SH-SY5Y (cell line): ENCODE results near the gene KRT3.

Source experiments
- GATA2 ChIP-seq: IDR thresholded peaks from 2 replicates; pipeline ENCODE4 v1.6.1; 2011; ENCODE audit warnings: mild to moderate bottlenecking, low read depth, low read length
- GATA3 ChIP-seq: IDR thresholded peaks from 2 replicates; pipeline ENCODE4 v1.6.1; 2011; ENCODE audit warnings: low read depth, mild to moderate bottlenecking, low read length, moderate library complexity

The KRT3 gene

DNA sequence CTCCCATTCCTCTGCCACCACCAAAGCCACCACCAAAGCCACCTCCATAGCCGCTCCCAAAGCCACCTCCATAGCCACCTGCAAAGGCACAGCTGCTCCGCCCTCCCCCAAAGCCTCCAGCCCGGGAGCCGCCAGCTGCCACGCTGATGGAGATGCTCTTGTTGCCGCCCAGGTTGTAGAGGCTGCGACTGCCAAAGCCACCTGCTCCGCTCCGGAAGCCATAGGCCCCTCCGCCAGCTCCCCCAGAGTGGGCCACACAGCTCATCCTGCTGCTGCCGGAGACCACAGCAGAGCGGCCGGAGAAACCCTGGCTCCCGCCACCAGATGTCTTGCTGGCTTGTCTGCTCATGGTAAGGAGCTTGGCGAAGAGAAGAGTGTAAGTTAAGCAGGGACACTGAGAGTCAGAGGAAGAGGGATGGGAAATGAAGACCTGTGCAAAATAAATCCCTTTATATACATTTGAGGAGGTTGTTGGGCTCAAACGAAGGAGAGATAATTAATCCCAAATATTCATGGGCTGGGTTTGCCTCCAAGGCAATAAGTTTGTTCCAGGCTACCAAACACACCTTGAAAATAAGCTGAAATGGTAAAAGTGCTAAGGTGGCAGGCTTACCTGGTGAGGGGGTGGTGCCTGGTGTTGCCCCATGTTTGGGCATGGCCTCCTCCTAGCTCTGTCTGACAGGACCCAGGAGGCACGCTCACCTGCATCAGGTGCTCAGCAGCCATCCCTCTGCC lies at the start of gene KRT3:
KRT3 (minus strand) TSS at position 424 of the 735 bp plus-strand sequence; CDS start at position 349, 75 bp downstream.
- no peak for TF ChIP-seq GATA3
- no peak for TF ChIP-seq GATA2

DNA sequence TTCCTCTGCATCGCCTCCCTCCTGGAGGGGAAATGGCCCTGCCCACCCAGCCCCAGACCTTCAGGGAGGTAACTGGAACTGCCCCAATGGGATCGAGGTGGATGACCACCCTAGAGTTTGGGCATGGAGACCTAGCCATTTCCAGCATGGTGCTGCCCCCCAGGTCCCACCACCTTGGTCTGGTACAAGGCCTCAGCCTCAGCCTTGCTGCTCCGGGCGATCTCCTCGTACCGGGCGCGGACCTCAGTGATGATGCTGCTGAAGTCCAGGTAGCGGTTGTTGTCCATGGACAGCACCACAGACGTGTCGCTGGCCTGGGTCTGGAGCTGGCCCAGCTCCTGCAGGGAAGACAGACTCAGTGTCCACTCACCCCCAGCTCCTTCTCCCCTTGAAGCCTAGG lies 48.5 kb upstream of the KRT3 start:
- TF ChIP-seq GATA3 (no peak), GATA2 (no peak)

DNA sequence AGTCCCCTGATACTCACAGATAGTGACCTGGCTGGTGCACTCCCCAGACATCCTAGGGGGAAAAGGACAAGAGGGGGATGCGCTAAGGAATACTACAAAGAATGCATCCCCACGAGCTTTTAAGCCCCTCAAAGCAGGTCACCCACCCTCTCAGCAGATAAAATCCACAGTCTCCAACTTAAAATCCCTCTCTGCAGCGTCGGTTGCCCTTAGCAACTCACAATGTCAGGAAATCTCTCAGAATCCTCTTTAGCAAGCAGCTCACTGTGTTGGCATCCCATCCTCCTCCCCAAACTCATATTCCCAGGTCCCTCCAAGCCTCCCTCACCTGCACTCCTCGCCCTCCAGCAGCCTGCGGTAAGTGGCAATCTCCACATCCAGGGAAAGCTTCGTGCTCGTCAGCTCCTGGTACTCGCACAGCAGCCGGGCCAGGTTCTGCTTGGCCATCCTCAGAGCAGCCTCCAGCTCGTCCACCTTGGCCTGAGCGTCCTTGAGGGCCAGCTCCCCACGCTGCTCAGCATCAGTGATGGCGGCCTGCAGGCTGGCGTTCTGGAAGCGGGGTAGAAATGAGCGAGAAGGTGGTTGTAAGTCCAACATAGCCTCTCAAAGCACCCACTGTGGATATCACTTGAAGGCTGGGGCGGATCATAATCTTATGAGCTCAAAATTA lies 43.7 kb upstream of the KRT3 start:
- TF ChIP-seq GATA2 (no peak), GATA3 (no peak)

DNA sequence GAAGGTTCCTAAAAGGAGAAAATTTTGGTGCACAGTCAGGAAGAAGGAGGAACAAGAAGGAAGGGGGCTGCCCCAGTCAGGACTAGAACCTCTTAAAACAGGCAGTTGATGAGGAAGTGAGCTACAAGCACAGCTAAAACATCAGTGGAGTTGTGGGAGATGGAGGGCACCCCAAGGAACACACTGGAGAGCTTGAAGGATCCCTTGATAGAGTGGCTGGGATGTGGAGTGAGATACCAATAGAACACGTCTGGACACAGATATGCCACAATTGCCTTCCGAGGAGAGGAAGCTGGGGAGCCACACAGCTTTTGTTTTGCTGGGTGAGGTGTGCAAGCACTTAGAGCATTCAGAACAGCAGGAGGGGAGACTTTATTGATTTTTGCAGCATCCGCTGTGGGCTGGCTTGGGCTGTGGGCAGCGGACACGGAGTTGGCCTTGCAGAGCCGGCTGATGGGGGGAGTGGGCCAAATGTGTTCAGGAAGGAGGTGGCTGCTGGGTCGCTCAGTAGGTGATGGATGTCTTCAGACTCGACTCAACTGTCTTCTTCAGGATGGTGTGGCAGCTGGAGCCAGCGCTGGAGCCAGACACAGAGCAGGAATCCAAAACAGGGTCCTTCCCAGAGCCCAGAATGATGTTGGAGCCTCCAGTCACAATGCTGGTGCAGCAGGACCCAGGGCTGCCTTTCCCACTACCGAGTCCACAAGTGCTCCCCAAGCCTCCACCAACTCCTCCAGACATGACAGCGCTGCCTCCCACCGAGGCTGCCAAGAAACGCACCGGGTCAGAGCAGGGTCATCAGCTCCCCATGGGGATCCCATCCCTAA lies 42.9 kb upstream of the KRT3 start:
- TF ChIP-seq GATA3, result no peak
- TF ChIP-seq GATA2, result no peak

DNA sequence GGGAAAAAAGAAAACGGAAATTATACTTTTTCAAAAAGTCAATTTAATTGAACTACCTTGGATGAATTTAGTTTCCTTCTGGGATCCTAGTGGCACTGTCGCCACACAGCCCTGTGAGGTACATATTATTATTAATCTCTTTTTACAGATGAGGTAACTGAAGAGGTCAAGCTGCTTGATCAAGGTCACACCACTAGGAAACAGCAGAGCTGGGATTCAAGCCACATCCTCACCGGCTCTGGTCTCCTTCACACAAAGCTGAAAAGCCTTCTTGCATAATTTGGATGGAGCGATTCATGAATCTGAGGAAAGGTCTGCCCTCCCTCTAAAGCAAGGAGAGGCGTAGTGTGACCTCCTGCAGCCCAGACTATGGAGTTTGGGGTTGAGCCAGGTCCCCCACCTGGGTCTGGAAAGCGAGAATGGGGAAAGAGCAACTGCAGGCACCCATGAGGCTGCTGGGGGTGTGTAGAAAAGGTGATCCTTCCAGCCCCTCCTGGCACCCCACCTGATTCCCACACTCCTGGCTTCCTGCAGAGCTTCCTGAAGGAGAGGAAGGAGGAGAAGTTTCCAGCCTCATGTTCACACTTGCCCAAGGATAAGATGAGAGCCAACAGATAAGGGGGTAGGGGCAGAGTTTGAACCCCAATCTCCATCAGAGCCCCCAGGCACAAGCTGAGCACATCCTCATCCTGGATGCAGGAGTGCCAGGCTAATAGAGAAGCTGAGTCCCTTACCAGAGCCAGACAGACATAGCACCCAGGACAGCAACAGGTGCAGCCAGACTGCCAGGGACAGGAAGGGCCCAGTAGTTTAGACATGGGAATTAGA lies 42.1 kb upstream of the KRT3 start:
- no peak for TF ChIP-seq GATA2
- no peak for TF ChIP-seq GATA3

DNA sequence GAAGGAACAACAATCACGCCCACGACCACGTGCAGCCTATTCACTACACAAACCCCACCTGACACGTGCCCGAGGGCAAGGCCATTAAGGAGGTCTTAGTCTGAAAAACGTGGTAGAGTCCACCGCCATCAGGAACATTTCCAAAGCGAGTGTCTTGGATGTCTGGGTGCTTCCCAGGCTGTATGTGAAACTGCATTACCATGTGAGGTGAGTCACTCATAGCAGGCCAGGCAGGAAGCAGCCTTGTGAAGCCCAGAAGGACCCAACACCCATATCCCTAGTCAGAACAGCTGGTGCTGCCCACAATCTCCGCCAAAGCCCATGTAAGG lies 41.5 kb upstream of the KRT3 start:
- TF ChIP-seq GATA2 (no peak), GATA3 (no peak)

DNA sequence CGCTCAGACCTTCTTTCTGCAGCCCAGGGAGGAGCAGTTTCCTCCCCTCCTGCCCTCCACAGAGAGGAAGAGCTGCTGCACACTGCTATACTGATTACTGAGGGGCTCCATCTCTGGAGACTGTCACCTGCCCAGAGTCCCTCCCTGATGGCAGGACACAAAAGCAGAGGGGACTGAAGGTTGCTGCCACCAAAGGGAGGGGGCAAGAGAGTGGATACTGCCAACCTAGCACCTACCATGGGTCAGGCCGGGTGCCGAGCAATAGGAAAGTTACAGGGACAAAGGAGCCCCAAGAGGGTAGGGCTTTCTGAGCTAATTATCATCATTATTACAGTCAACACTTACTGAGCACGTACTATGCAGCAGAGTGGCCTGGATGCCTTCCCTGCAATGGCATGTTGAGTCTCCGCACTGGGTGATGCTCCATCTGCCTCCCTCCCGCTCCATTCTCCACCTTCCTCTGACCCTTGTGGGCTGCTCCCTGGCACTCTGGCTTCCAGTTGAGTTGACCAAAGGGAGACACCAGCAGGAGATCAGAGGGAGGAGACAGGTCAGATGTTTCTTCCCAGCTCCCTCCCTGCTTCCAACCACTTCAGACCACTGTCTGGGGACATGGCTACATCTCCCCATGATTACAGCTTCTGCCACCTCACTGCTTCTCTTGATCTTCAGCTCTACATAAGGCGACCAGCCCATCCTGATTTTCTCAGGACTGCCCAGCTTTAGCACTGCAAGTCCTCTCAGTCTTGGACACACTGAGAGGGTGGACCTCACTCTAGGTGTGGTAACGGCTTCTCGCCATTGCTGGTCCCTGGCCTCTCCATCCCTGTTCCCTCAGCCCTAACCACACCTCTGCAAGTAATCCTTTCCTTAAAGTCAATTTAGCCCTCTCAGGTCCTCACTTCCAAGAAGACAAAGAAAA lies 40.8 kb upstream of the KRT3 start:
- TF ChIP-seq GATA2 (no peak), GATA3 (no peak)

DNA sequence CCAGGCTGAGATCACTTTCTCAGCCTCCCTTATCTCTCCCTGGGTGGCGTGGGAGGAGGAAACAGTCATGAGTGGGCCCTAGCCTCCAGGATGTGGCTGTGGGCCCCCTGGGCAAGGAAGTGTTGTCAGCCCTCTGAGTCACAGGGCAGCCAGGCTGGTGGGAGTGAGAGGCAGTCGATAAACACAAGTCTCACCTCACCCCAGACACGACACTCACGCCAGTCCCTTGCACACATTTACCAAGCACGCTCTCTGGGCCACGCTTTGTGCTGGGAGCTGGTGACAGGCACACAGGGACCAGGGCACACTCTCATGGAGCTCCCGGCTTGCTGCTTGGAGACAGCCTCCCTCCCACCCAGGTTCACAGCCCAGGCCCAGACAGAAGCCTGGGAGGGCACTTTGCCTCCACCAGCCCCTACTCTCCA lies 40.1 kb upstream of the KRT3 start:
- no peak for TF ChIP-seq GATA2
- TF ChIP-seq GATA3, result no peak

DNA sequence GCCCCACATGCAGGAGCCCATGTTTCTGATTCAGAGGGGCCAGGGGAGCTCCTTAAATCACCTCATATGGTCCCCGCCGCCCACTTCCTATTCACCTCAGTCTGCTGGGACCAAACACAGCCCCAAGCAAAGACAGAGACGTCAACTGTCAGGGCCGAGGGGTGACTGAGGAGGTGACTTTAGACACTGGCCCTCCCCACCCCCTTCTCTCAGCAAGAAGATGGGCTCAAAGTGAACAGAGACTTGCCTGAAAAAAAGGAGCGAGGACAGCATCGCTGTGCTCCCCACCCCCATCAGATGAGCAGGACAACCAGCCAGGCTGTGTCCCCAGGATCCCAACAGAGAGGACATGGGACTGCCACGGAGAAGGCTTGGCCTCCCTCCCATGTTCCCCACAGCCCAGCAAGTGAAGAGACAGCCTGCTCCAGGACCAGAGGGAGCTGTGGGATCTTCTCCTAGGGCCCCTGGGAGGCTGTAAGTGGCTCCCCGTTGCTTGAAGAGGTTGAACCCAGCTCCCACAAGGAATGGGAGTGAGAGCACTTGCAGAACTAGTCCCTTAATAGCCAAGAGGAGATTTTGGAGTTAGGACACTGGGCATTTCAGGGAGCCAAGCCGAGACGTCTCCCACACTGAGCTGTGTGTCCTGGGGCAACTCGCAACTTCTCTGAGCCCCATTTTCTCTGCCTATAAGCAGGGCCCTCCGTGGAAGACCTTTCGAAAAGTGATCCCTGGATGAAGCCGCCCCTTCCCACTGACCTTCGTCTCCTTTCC lies 39.5 kb upstream of the KRT3 start:
- TF ChIP-seq GATA3 (no peak), GATA2 (no peak)

DNA sequence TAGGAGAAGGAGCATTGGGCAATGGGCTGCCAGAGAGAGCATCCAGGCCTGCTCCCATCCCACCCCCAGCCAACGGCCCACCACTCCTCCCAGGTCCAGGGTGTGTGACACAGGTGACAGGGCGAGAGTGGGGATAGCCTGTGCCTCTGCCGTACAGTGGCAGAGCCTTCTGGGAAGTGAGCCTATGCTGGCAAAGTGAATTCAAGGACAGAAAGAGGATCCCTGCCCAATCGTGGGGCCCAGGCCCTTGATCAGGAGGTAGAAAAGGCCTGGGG lies 38.7 kb upstream of the KRT3 start:
- TF ChIP-seq GATA3 (no peak), GATA2 (no peak)

DNA sequence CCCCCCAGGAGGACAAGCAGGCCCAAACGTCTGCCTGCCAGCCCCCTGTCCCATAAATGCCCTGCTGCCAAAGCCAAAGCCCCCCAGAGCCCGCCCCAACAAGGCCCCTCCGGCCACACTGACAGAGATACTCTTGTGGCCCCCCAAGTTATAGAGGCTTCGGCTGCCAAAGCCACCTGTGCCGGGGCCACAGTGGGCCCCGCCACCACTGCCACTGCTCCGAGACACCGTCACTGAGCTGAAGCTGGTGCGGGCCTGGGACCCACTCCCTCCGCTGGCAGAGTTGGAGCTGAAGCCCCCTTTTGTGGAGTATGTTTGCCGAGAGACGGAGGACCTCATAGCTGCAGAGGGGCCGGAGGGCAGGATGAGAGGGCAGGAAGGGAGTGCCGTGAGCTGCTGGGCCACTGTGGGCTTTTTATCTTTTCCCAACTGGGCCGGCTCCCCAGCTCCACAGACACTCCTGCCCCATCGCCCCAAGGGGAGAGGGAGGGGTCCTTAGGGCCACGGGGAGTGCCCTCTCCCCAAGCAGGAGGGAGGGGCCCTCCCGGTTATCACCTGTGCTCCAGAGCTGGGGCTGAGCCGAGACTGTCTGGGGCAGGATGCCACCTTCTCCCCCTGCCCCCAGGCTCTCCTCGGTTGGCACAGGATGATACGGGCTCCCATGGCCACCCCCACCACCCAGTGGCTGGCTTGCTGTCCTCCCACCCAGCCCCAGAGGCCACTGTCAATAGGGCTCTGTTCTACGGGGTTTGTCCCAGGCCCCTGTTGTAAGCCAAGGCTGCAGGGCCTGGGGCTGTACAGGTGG lies 38.2 kb upstream of the KRT3 start, which contains the start of gene KRT79:
KRT79 (minus strand) TSS at position 390 of the 805 bp plus-strand sequence; CDS start at position 339, 51 bp downstream.
- TF ChIP-seq GATA3, result no peak
- TF ChIP-seq GATA2, result no peak
